ENCODE results near the gene C1QTNF12. TPM values are rescaled to one million over a fixed set of nuclear protein-coding genes. Genes with fewer than 3 reads are reported as not detected.

Gene C1QTNF12
- total and polyA plus RNA-seq, 7 experiments from 2014 or later: 0.56 to 5.8 (median 3.0) TPM; not detected in 1

- ATAC-seq (no peak), DNase-seq (no peak)
- Mint-ChIP-seq H3K4me1 (peaks cover 19 to 43% (median 25%) of the 10 kb centered on the region in 7 donors), H3K4me3 (peak overlapping the region in 1 of 10 donors; percentile 19), H3K27ac (peak overlapping the region in 1 of 9 donors; percentile 33), H3K36me3 (peaks cover 5 to 27% (median 11%) of the 10 kb centered on the region in 5 donors), H3K27me3 (no peaks in the 10 kb centered on the region), H3K9me3 (no peaks in the 10 kb centered on the region)
- POLR2A ChIA-PET: no interaction called here
- H3K4me1 ChIP-seq (ENCODE audit: control insufficient read depth in 2 of 2, insufficient read depth in 2 of 2, low read length in 2 of 2): peaks cover 11 to 13% of the 10 kb centered on the region in 2 donors
- H3K27me3 ChIP-seq (ENCODE audit: control insufficient read depth in 2 of 2, insufficient read depth in 2 of 2, low read length in 2 of 2): no peaks in the 10 kb centered on the region
- peaks cover 0 to 79% (median 3%) of the 10 kb centered on the region in 3 experiments for H3K36me3 ChIP-seq (ENCODE audit: control insufficient read depth in 2 of 3, insufficient read depth in 3 of 3, low read length in 3 of 3)
- CTCF ChIA-PET: no interaction called here
- H3K27ac ChIP-seq (ENCODE audit: low read depth, low read length): no peak overlapping the region
- intact Hi-C loops (cut with micrococcal nuclease): no loop called here
- H3K9me3 ChIP-seq (ENCODE audit: control insufficient read depth in 2 of 3, low read length in 3 of 3): no peaks in the 10 kb centered on the region
- no peak overlapping the region for H3K4me3 ChIP-seq (ENCODE audit: low read length)
These were observed 20.6 kb downstream of the C1QTNF12 start for GRCh38 chr1:1225913-1226312.

- peaks cover 14 to 43% (median 21%) of the 10 kb centered on the region in 7 donors for H3K4me1 Mint-ChIP-seq
- H3K9me3 Mint-ChIP-seq: no peaks in the 10 kb centered on the region
- Histone ChIP-seq H3K36me3 (ENCODE audit: control insufficient read depth in 2 of 3, insufficient read depth in 3 of 3, low read length in 3 of 3) (peaks cover 0 to 84% (median 3%) of the 10 kb centered on the region in 3 experiments), H3K4me3 (ENCODE audit: low read length) (no peak overlapping the region), H3K9me3 (ENCODE audit: control insufficient read depth in 2 of 3, low read length in 3 of 3) (no peaks in the 10 kb centered on the region), H3K27me3 (ENCODE audit: control insufficient read depth in 2 of 2, insufficient read depth in 2 of 2, low read length in 2 of 2) (no peaks in the 10 kb centered on the region), H3K4me1 (ENCODE audit: control insufficient read depth in 2 of 2, insufficient read depth in 2 of 2, low read length in 2 of 2) (peaks cover 6 to 7% of the 10 kb centered on the region in 2 donors), H3K27ac (ENCODE audit: low read depth, low read length) (no peak overlapping the region)
- H3K27ac Mint-ChIP-seq: peak overlapping the region in 1 of 9 donors; percentile 33
- ChIA-PET CTCF (no interaction called here), POLR2A (no interaction called here)
- H3K4me3 Mint-ChIP-seq: no peak overlapping the region
- no peak for ATAC-seq
- H3K27me3 Mint-ChIP-seq: no peaks in the 10 kb centered on the region
- DNase-seq: no peak
- H3K36me3 Mint-ChIP-seq: peaks cover 5 to 27% (median 11%) of the 10 kb centered on the region in 5 donors
- intact Hi-C loops (cut with micrococcal nuclease): no loop called here
These were observed 21.2 kb downstream of the C1QTNF12 start for GRCh38 chr1:1225238-1225845.

GRCh38 chr1:1223891-1224290 lies 22.6 kb downstream of the C1QTNF12 start:
- POLR2A ChIA-PET: no interaction called here
- H3K27ac Mint-ChIP-seq: no peak overlapping the region
- H3K36me3 Mint-ChIP-seq: peaks cover 5 to 24% (median 11%) of the 10 kb centered on the region in 5 donors
- Histone ChIP-seq H3K27me3 (ENCODE audit: control insufficient read depth in 2 of 2, insufficient read depth in 2 of 2, low read length in 2 of 2) (no peaks in the 10 kb centered on the region), H3K36me3 (ENCODE audit: control insufficient read depth in 2 of 3, insufficient read depth in 3 of 3, low read length in 3 of 3) (peaks cover 0 to 96% (median 3%) of the 10 kb centered on the region in 3 experiments), H3K4me1 (ENCODE audit: control insufficient read depth in 2 of 2, insufficient read depth in 2 of 2, low read length in 2 of 2) (peaks cover 0 to 2% of the 10 kb centered on the region in 2 donors), H3K9me3 (ENCODE audit: control insufficient read depth in 2 of 3, low read length in 3 of 3) (no peaks in the 10 kb centered on the region), H3K4me3 (ENCODE audit: low read length) (no peak overlapping the region), H3K27ac (ENCODE audit: low read depth, low read length) (no peak overlapping the region)
- H3K9me3 Mint-ChIP-seq: no peaks in the 10 kb centered on the region
- intact Hi-C loops (cut with micrococcal nuclease): no loop called here
- DNase-seq: no peak
- no peak overlapping the region for H3K4me3 Mint-ChIP-seq
- CTCF ChIA-PET: no interaction called here
- no peak for ATAC-seq
- peaks cover 5 to 28% (median 9%) of the 10 kb centered on the region in 7 donors for H3K4me1 Mint-ChIP-seq
- no peaks in the 10 kb centered on the region for H3K27me3 Mint-ChIP-seq

- Histone ChIP-seq H3K4me1 (ENCODE audit: control insufficient read depth in 2 of 2, insufficient read depth in 2 of 2, low read length in 2 of 2) (peaks cover 0 to 2% of the 10 kb centered on the region in 2 donors), H3K9me3 (ENCODE audit: control insufficient read depth in 2 of 3, low read length in 3 of 3) (no peaks in the 10 kb centered on the region), H3K27ac (ENCODE audit: low read depth, low read length) (no peak overlapping the region), H3K27me3 (ENCODE audit: control insufficient read depth in 2 of 2, insufficient read depth in 2 of 2, low read length in 2 of 2) (no peaks in the 10 kb centered on the region), H3K4me3 (ENCODE audit: low read length) (no peak overlapping the region), H3K36me3 (ENCODE audit: control insufficient read depth in 2 of 3, insufficient read depth in 3 of 3, low read length in 3 of 3) (peaks cover 0 to 95% (median 3%) of the 10 kb centered on the region in 3 experiments)
- no peaks in the 10 kb centered on the region for H3K9me3 Mint-ChIP-seq
- H3K4me3 Mint-ChIP-seq: no peak overlapping the region
- DNase-seq (no peak), ATAC-seq (no peak)
- POLR2A ChIA-PET: no interaction called here
- CTCF ChIA-PET: no interaction called here
- intact Hi-C loops (cut with micrococcal nuclease): no loop called here
- H3K36me3 Mint-ChIP-seq: peaks cover 5 to 24% (median 11%) of the 10 kb centered on the region in 5 donors
- peaks cover 5 to 27% (median 9%) of the 10 kb centered on the region in 7 donors for H3K4me1 Mint-ChIP-seq
- H3K27ac Mint-ChIP-seq: no peak overlapping the region
- H3K27me3 Mint-ChIP-seq: no peaks in the 10 kb centered on the region
These were observed 23.2 kb downstream of the C1QTNF12 start for GRCh38 chr1:1223321-1223720.

- Histone ChIP-seq H3K4me3 (ENCODE audit: low read length) (no peak overlapping the region), H3K27me3 (ENCODE audit: control insufficient read depth in 2 of 2, insufficient read depth in 2 of 2, low read length in 2 of 2) (no peaks in the 10 kb centered on the region), H3K9me3 (ENCODE audit: control insufficient read depth in 2 of 3, low read length in 3 of 3) (no peaks in the 10 kb centered on the region), H3K36me3 (ENCODE audit: control insufficient read depth in 2 of 3, insufficient read depth in 3 of 3, low read length in 3 of 3) (peaks cover 0 to 95% (median 3%) of the 10 kb centered on the region in 3 experiments), H3K27ac (ENCODE audit: low read depth, low read length) (no peak overlapping the region), H3K4me1 (ENCODE audit: control insufficient read depth in 2 of 2, insufficient read depth in 2 of 2, low read length in 2 of 2) (peaks cover 0 to 2% of the 10 kb centered on the region in 2 donors)
- DNase-seq: no peak
- Mint-ChIP-seq H3K4me3 (peak overlapping the region in 1 of 10 donors; percentile 47), H3K27ac (peak overlapping the region in 1 of 9 donors; percentile 36), H3K9me3 (no peaks in the 10 kb centered on the region), H3K4me1 (peaks cover 5 to 27% (median 9%) of the 10 kb centered on the region in 7 donors), H3K27me3 (no peaks in the 10 kb centered on the region), H3K36me3 (peaks cover 5 to 27% (median 11%) of the 10 kb centered on the region in 5 donors)
- CTCF ChIA-PET: no interaction called here
- POLR2A ChIA-PET: no interaction called here
- intact Hi-C loops (cut with micrococcal nuclease): no loop called here
- ATAC-seq: no peak
These were observed 23.8 kb downstream of the C1QTNF12 start for GRCh38 chr1:1222575-1223225.

GRCh38 chr1:1221887-1222574 lies 24.5 kb downstream of the C1QTNF12 start:
- H3K36me3 ChIP-seq (ENCODE audit: control insufficient read depth in 2 of 3, insufficient read depth in 3 of 3, low read length in 3 of 3): peaks cover 0 to 93% (median 3%) of the 10 kb centered on the region in 3 experiments
- Mint-ChIP-seq H3K27me3 (no peaks in the 10 kb centered on the region), H3K9me3 (no peaks in the 10 kb centered on the region), H3K4me1 (peaks cover 5 to 27% (median 9%) of the 10 kb centered on the region in 7 donors), H3K27ac (no peak overlapping the region), H3K4me3 (no peak overlapping the region), H3K36me3 (peaks cover 5 to 27% (median 11%) of the 10 kb centered on the region in 5 donors)
- no peaks in the 10 kb centered on the region for H3K9me3 ChIP-seq (ENCODE audit: control insufficient read depth in 2 of 3, low read length in 3 of 3)
- no peak overlapping the region for H3K27ac ChIP-seq (ENCODE audit: low read depth, low read length)
- ATAC-seq (peak; percentile 16), DNase-seq (no peak)
- CTCF ChIA-PET: no interaction called here
- POLR2A ChIA-PET: no interaction called here
- H3K27me3 ChIP-seq (ENCODE audit: control insufficient read depth in 2 of 2, insufficient read depth in 2 of 2, low read length in 2 of 2): no peaks in the 10 kb centered on the region
- peaks cover 0 to 2% of the 10 kb centered on the region in 2 donors for H3K4me1 ChIP-seq (ENCODE audit: control insufficient read depth in 2 of 2, insufficient read depth in 2 of 2, low read length in 2 of 2)
- intact Hi-C loops (cut with micrococcal nuclease): no loop called here
- H3K4me3 ChIP-seq (ENCODE audit: low read length): no peak overlapping the region
